ENCODE measurements around the gene LACTBL1. TPM values are rescaled to one million over a fixed set of nuclear protein-coding genes. Genes with fewer than 3 reads are reported as not detected.

LACTBL1 gene
- total and polyA plus RNA-seq, 2 of the 8 experiments (the other 6 are each of a cell fraction or from before 2014, with no cell fraction given): not detected

DNA sequence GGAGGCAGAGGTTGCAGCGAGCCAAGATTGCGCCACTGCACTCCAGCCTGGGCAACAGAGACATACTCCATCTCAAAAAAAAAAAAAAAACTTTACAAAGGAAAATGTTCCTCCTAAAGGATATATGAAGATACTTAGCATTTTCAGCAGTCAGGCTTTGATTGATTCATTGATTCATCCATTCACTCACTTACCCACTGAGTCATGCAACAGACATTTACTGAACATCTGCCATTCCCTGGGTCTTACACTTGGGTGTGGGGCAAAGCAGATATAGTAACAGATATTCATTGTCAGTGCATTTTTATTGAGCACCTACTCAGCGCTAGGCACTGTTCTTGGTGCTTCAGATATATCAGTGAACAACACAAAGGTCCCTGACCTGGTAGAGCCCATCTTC is 5.6 kb upstream of the LACTBL1 start:
- Histone ChIP-seq H3K18ac (ENCODE audit: extremely low read depth, low read length) (no peak overlapping the region), H3K56ac (replicated peaks; ENCODE audit: insufficient read length, low read depth, low read length) (no peak overlapping the region), H3K23me2 (ENCODE audit: low read depth, low read length) (no peaks in the 10 kb centered on the region), H2BK120ac (replicated peaks; ENCODE audit: low read depth, low read length) (no peak overlapping the region), H4K8ac (ENCODE audit: extremely low read depth, insufficient read depth, low read length) (no peak overlapping the region), H3K4ac (replicated peaks; ENCODE audit: insufficient read length, low read depth, low read length) (no peak overlapping the region), H3K79me2 (ENCODE audit: control insufficient read depth in 1 of 2, insufficient read depth in 2 of 2, low read length in 2 of 2) (no peaks in the 10 kb centered on the region), H3K79me1 (ENCODE audit: low read depth, low read length) (no peaks in the 10 kb centered on the region), H2BK20ac (ENCODE audit: low read length) (no peak overlapping the region), H3K27me3 (replicated peaks in 1 of 4; ENCODE audit: control insufficient read depth in 3 of 4, extremely low read depth in 1 of 4, insufficient read depth in 3 of 4, low read length in 3 of 4) (no peaks in the 10 kb centered on the region), H3K36me3 (ENCODE audit: control insufficient read depth in 2 of 4, insufficient read depth in 4 of 4, low read length in 3 of 4) (no peaks in the 10 kb centered on the region), H2BK15ac (ENCODE audit: low read length) (no peak overlapping the region), H2BK12ac (ENCODE audit: low read depth, low read length) (no peak overlapping the region), H3K4me2 (ENCODE audit: insufficient read depth in 1 of 2, low read depth in 2 of 2, low read length in 2 of 2) (no peak overlapping the region), H3K9ac (replicated peaks in 1 of 4; ENCODE audit: extremely low read depth in 1 of 4, low read depth in 3 of 4, low read length in 3 of 4) (no peak overlapping the region), H2BK5ac (ENCODE audit: low read depth, low read length) (no peak overlapping the region), H3K4me3 (ENCODE audit: extremely low read depth in 1 of 4, insufficient read depth in 2 of 4, low read depth in 3 of 4, low read length in 4 of 4) (no peak overlapping the region), H4K20me1 (replicated peaks in 1 of 2; ENCODE audit: control insufficient read depth in 1 of 2, insufficient read depth in 2 of 2, low read length in 2 of 2) (no peaks in the 10 kb centered on the region), H3K14ac (ENCODE audit: insufficient read length) (no peak overlapping the region), H3K9me3 (ENCODE audit: insufficient read depth in 2 of 2, low read depth in 1 of 2, low read length in 1 of 2) (no peaks in the 10 kb centered on the region), H2AK5ac (ENCODE audit: low read depth, low read length) (no peak overlapping the region), H4K5ac (ENCODE audit: insufficient read length, low read depth, low read length) (no peak overlapping the region), H3K4me1 (replicated peaks in 1 of 4; ENCODE audit: control insufficient read depth in 3 of 4, insufficient read depth in 4 of 4, low read length in 3 of 4) (no peaks in the 10 kb centered on the region), H2AFZ (ENCODE audit: low read length) (no peak overlapping the region), H4K91ac (replicated peaks; ENCODE audit: insufficient read length, low read length) (no peak overlapping the region), H3K23ac (ENCODE audit: insufficient read length) (no peak overlapping the region), H3K27ac (ENCODE audit: low read depth, low read length) (no peak overlapping the region)
- 97% methylated on average over 3 of the region's 3 CpGs; no CpG with 5 or more reads in 1 of the 2 experiments for WGBS, 2 experiments (ENCODE audit: extremely low coverage in 1 of 2, insufficient coverage in 1 of 2, insufficient read length in 1 of 2, insufficient replicate concordance in 2 of 2, low coverage in 1 of 2, low lambda C conversion rate in 2 of 2, missing lambda C conversion rate in 1 of 2)
- TF ChIP-seq SP4 (IDR thresholded peaks at IDR 0.05; ENCODE audit: low read length): no peak
- TF ChIP-seq SIN3A (conservative IDR thresholded peaks at IDR 0.05 in 1 of 2, IDR thresholded peaks at IDR 0.05 in 1 of 2; ENCODE audit: low read depth in 1 of 2, low read length in 2 of 2): no peak
- TF ChIP-seq SUZ12 (IDR thresholded peaks at IDR 0.05; ENCODE audit: low read length): no peak
- TF ChIP-seq MAFK (IDR thresholded peaks at IDR 0.05; ENCODE audit: low read depth, low read length): no peak
- TF ChIP-seq CTBP2 (IDR thresholded peaks at IDR 0.05; ENCODE audit: borderline replicate concordance, insufficient read depth, insufficient read length, low read length): no peak
- TF ChIP-seq RBBP5 (IDR thresholded peaks at IDR 0.05; ENCODE audit: borderline replicate concordance, low read depth, low read length): no peak
- no peak for TF ChIP-seq EP300 (IDR thresholded peaks at IDR 0.05; ENCODE audit: borderline replicate concordance in 1 of 2, low read depth in 2 of 2, low read length in 2 of 2)
- FAIRE-seq (no peak), DNase-seq (ENCODE audit: low read depth in 1 of 2, low spot score in 2 of 2) (no peak)
- ChIA-PET CTCF (ENCODE audit: partially characterized antibody) (interaction anchor here (1.1 to 2.2 kb wide), 6 partner anchors 13 to 274 kb away, joined by 3 to 17 read pairs (median 4); no protein-coding TSS in a partner anchor), POLR2A (ENCODE audit: partially characterized antibody) (no interaction called here)

Data from H1 (cell line).